Embryonic facial prominence (tissue), 1 donor: ENCODE data around the gene MSI2.

Source experiments
- DNase-seq: peaks from one replicate; pipeline ENCODE4 v3.0.0-alpha.2; 2016; ENCODE audit errors: extremely low spot score

The MSI2 gene

GRCh38 chr17:57341611-57342540 is 85.6 kb downstream of the MSI2 start:
- DNase-seq, result no peak

- DNase-seq, result no peak
These were observed 86.8 kb downstream of the MSI2 start for GRCh38 chr17:57342963-57343589.

GRCh38 chr17:57343717-57344116 is 87.4 kb downstream of the MSI2 start:
- DNase-seq, result no peak

DNA sequence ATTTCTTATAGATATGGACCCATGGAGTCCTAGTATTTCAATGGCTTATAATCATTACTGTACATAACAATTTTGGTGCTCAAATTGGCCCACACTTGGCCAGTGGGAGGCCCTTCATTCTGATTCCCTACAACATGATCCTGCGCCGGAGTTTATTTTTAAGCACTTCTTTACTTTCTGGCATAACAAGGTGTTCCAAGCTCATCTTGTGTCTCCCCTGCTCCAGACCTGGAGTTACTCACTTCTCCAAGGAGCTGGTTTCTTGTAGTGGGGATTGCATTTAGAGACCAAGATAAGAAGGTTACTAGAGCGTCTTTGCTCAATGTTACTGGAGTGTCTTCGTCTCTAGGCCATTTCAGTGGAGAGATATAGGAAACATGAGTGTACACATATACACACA is 87.9 kb downstream of the MSI2 start:
- DNase-seq, result no peak

DNA sequence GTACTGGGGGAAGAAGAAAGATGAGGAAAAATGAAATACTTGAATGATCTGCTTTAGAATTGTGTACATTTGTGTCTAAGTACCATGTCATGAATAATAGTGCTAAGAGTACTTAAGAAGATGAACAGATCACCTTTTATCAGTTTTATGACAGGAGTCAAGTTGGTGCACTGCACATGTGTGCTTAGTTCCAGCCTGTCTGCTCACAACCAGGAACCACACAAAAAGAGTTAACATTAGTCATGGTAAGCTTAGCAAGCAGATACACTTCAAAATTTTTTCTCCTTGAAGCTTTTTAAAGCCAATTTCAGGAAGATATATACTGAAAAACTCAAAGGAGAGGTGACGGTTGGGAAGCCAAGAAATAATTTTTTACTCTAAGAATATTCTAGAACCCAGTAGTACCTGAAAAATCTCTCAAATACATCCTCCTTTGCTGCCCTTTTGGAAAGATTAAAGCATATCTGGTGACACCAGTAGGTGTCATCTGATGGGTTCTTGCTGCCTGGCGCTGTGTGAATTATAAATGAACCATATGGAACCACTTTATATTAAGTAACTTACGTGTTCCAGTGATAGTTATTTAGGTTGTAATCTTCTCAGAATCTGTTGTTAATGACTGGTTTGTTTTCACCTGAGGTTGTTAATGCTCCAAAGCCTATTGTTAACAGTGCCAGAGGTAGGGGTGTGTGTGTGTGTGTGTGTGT is 93.4 kb downstream of the MSI2 start:
- DNase-seq, result no peak

- no peak for DNase-seq
These were observed 93.9 kb downstream of the MSI2 start for GRCh38 chr17:57350266-57350665.

DNA sequence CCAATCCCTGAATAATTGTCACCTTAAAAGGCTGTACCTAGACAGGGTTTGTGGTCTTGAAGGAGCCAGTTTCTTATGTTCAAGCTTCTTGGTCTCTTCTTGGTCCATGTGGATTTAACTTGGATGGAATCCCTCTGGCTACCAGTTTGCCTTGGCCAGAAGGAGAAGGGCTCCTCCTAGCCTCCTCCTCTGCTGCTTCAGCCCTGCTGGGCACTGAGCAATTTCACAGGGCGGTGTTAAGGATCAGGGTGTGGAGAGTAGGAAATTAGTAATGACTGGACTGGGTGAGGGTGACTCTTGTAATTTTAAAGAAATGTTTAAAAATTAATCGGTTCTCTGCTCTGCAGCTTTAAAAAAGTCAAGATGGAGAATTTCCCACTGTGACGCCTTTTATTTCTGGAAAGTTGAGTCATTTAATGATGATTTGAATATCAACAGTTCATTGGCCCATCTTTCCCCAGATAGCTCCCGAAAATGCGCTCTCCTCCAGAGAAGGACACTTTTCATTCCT is 96.4 kb downstream of the MSI2 start:
- no peak for DNase-seq

GRCh38 chr17:57354673-57355072 is 98.3 kb downstream of the MSI2 start:
- no peak for DNase-seq

GRCh38 chr17:57355090-57355859 is 99.0 kb downstream of the MSI2 start:
- DNase-seq, result no peak

DNA sequence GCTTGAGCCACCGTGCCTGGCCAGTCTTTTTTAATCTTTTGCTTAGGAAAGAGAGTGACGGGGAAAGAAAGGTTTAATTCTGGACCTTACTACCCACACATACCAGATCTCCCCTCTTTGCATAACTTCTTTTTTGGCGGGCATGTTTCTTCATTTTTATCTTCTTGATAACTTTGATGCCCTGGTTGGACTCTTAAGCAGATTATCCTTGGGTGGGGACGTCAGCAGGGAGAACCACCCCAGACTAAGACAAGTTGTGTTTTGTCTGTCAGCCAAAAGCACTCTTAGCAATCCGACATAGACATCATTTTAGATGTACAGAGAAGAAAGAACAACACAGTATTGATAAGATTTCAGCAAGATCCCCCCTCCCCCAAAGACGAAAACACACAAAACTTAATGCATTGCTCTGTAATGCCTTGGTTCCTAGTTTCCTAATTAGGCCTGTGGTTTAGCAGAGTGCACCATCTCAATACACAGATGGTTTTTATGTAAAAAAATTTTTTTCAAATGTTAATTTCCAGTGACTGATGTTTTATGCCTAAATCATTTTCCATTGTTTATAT is 99.9 kb downstream of the MSI2 start:
- no peak for DNase-seq

GRCh38 chr17:57356719-57357391 is 100.5 kb downstream of the MSI2 start:
- DNase-seq, result no peak

- DNase-seq, result no peak
These were observed 101.1 kb downstream of the MSI2 start for GRCh38 chr17:57357392-57357784.

DNA sequence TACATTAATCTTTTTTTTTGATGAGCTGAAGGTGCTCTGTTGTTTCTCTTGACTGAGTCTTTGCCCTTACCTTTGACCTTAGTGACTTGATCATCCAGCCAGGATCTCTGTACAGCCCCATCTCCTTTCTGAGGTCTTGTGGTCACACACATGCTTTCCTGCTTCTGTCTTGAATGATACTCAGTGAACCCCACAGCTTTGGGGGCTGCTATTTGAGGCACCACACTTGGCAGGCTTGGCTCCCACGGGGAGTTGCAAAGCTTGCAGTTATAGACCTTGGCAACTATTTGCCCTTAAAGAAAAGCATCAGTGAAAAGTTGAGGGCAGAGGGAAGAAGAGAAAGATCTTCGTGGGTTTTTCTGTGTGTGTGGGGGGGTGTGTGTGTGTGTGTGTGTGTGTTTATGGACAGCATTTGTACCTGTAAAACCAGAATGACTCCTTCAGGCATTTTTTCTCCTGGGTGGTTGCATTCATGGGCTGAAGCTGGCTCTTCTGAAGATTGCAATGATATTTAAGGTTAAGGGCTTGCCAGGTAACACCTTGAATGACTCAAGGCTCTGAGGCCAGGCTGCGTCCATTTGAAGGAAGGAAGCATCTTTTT is 101.6 kb downstream of the MSI2 start:
- DNase-seq, result no peak

- no peak for DNase-seq
These were observed 103.9 kb downstream of the MSI2 start for GRCh38 chr17:57360266-57360665.

- DNase-seq, result no peak
These were observed 106.7 kb downstream of the MSI2 start for GRCh38 chr17:57362797-57363556.

- no peak for DNase-seq
These were observed 107.3 kb downstream of the MSI2 start for GRCh38 chr17:57363580-57363979.

DNA sequence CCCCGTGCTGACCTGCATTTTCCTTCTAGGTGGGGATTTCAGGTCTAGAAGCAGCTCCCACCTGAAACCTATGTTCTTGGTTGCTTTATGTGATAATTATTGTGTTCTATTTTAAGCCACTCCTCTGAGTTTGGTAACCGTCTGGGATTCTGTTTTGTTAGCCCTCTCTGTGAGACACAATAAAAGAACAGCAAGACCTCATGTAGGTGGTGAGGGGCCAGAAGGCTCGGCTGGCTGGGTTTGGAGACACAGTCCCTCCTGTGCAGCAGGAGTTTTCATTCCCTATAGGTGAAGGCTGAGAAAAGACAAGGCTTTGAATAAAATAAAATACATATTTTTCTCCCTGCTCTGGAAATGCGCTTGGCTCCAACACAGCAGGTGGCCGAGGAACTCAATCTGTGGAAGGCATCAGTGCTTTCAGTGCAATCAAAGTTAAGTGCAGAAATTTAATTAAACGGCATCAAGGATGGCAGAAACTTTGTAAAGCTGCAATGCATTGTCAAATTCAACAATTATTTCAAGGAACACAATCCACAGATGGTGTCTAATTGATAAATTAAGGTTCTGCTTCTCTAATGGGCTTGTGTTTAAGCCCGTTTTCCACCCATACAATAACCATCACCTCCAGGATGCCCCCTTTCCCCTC is 107.8 kb downstream of the MSI2 start:
- no peak for DNase-seq

- DNase-seq, result no peak
These were observed 109.1 kb downstream of the MSI2 start for GRCh38 chr17:57365420-57365819.

DNA sequence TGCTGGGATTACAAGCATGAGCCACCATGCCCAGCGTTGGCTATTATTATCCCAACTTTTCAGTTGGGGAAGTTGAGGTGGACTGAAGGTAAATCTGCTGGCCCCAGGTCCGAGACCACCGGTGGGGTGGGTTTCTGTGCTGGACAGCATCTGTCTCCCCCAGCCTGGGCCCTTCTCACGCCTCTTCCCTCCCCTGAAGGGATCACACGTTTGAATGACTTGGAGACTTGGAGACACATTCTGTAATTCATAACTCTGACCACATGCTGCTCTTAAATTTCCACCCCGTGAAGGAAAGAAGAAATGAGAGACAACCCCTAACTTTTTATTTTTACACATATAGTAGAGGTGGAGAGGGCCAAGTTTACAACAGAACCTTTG is 109.8 kb downstream of the MSI2 start:
- no peak for DNase-seq
